H9 (cell line): Measurements from ENCODE around the gene THOC2. TPM values are rescaled to one million over a fixed set of nuclear protein-coding genes. Genes with fewer than 3 reads are reported as not detected.

ENCODE experiments used
- DNase-seq: peaks from one replicate; pipeline ENCODE4 v3.0.0-alpha.2; 2017
- H2AFZ ChIP-seq: one replicate; pipeline ENCODE4 v1.6.1; 2013; ENCODE audit warnings: mild to moderate bottlenecking, low read length, control low read depth, moderate library complexity
- H2AK5ac ChIP-seq: 2 replicates; pipeline ENCODE4 v1.6.1; 2013; ENCODE audit warnings: low read length, control low read depth, mixed read lengths; ENCODE audit not compliant: insufficient read length
- H2BK120ac ChIP-seq: one replicate; pipeline ENCODE4 v1.6.1; 2013; ENCODE audit warnings: low read depth, mild to moderate bottlenecking, low read length, control low read depth, inconsistent platforms; ENCODE audit not compliant: poor library complexity, severe bottlenecking
- H2BK12ac ChIP-seq: 2 replicates; pipeline ENCODE4 v1.6.1; 2013; ENCODE audit warnings: low read length, control low read depth, mixed read lengths, low read depth; ENCODE audit not compliant: insufficient read length
- H2BK15ac ChIP-seq: 2 replicates; pipeline ENCODE4 v1.6.1; 2013; ENCODE audit warnings: low read depth, low read length, control low read depth
- H2BK20ac ChIP-seq: one replicate; pipeline ENCODE4 v1.6.1; 2013; ENCODE audit warnings: low read depth, mild to moderate bottlenecking, low read length, control low read depth, inconsistent platforms; ENCODE audit not compliant: poor library complexity, severe bottlenecking
- H2BK5ac ChIP-seq: 2 replicates; pipeline ENCODE4 v1.6.1; 2013; ENCODE audit warnings: low read length, control low read depth, mixed read lengths; ENCODE audit not compliant: insufficient read length
- H3K14ac ChIP-seq: 2 replicates; pipeline ENCODE4 v1.6.1; 2013; ENCODE audit warnings: low read length, control low read depth; ENCODE audit not compliant: insufficient read depth
- H3K18ac ChIP-seq: 2 replicates; pipeline ENCODE4 v1.6.1; 2013; ENCODE audit warnings: low read depth, mild to moderate bottlenecking, mixed read lengths, low read length, control low read depth; ENCODE audit not compliant: insufficient read length
- H3K23ac ChIP-seq: 2 replicates; pipeline ENCODE4 v1.6.1; 2013; ENCODE audit warnings: low read length, control low read depth, mixed read lengths, low read depth; ENCODE audit not compliant: insufficient read length
- H3K23me2 ChIP-seq: 2 replicates; pipeline ENCODE4 v1.6.1; 2013; ENCODE audit warnings: low read depth, mild to moderate bottlenecking, mixed read lengths, low read length, control low read depth; ENCODE audit not compliant: insufficient read length, poor library complexity, severe bottlenecking
- H3K27ac ChIP-seq: 2 replicates; pipeline ENCODE4 v1.5.1; 2013; ENCODE audit warnings: low read length, control low read depth, mixed read lengths, low read depth; ENCODE audit not compliant: insufficient read length
- H3K27me3 ChIP-seq: 2 replicates; pipeline ENCODE4 v1.6.1; 2013; ENCODE audit warnings: low read length, control low read depth, inconsistent platforms; ENCODE audit not compliant: insufficient read depth
- H3K4ac ChIP-seq: 2 replicates; pipeline ENCODE4 v1.6.1; 2013; ENCODE audit warnings: low read depth, mild to moderate bottlenecking, control low read depth, inconsistent platforms, low read length, moderate library complexity
- H3K4me1 ChIP-seq: 2 replicates; pipeline ENCODE4 v1.6.1; 2013; ENCODE audit warnings: low read length, control low read depth, inconsistent platforms; ENCODE audit not compliant: insufficient read depth
- H3K4me2 ChIP-seq: 2 replicates; pipeline ENCODE4 v1.6.1; 2013; ENCODE audit warnings: low read length, control low read depth, mixed read lengths; ENCODE audit not compliant: insufficient read length, insufficient read depth
- H3K56ac ChIP-seq: 2 replicates; pipeline ENCODE4 v1.6.1; 2013; ENCODE audit warnings: low read depth, mild to moderate bottlenecking, mixed read lengths, low read length, control low read depth; ENCODE audit not compliant: insufficient read length
- H3K79me1 ChIP-seq: 2 replicates; pipeline ENCODE4 v1.6.1; 2013; ENCODE audit warnings: low read depth, mild to moderate bottlenecking, moderate library complexity, low read length, control low read depth, inconsistent platforms; ENCODE audit not compliant: insufficient read depth, poor library complexity, severe bottlenecking
- H3K79me2 ChIP-seq: 2 replicates; pipeline ENCODE4 v1.6.1; 2013; ENCODE audit warnings: low read length, control low read depth, inconsistent platforms; ENCODE audit not compliant: insufficient read depth
- H3K9ac ChIP-seq: 2 replicates; pipeline ENCODE4 v1.6.1; 2013; ENCODE audit warnings: low read length, control low read depth, mixed read lengths; ENCODE audit not compliant: insufficient read length; ENCODE audit errors: extremely low read depth
- H3K9me3 ChIP-seq: one replicate; pipeline ENCODE4 v1.6.1; 2013; ENCODE audit warnings: low read depth, low read length, inconsistent platforms; ENCODE audit not compliant: control insufficient read depth
- H3T11ph ChIP-seq: one replicate; pipeline ENCODE4 v1.6.1; 2013; ENCODE audit warnings: mild to moderate bottlenecking, low read length, control low read depth, inconsistent platforms
- H4K20me1 ChIP-seq: one replicate; pipeline ENCODE4 v1.6.1; 2013; ENCODE audit not compliant: control insufficient read depth, insufficient read length, insufficient read depth
- H4K5ac ChIP-seq: 2 replicates; pipeline ENCODE4 v1.6.1; 2013; ENCODE audit warnings: low read depth, mild to moderate bottlenecking, mixed read lengths, low read length, control low read depth; ENCODE audit not compliant: insufficient read length
- H4K8ac ChIP-seq: replicated peaks from 2 replicates; pipeline ENCODE4 v1.6.1; 2013; ENCODE audit warnings: low read length, control low read depth, mixed read lengths, low read depth; ENCODE audit not compliant: insufficient read length
- H4K91ac ChIP-seq: 2 replicates; pipeline ENCODE4 v1.6.1; 2013; ENCODE audit warnings: low read depth, mild to moderate bottlenecking, moderate library complexity, mixed read lengths, low read length, control low read depth; ENCODE audit not compliant: insufficient read length
- H3K27ac Mint-ChIP-seq, 3 experiments: 2 replicates in 2 of 3; 3 replicates in 1 of 3; pipeline ENCODE4 v1.8.0; 2020 to 2021; ENCODE audit warnings: mixed read lengths in 3 of 3, mild to moderate bottlenecking in 1 of 3, moderate library complexity in 1 of 3
- H3K27me3 Mint-ChIP-seq: 2 replicates; pipeline ENCODE4 v1.8.0; 2021; ENCODE audit warnings: low read depth, mild to moderate bottlenecking, moderate library complexity, mixed read lengths
- H3K36me3 Mint-ChIP-seq, 3 experiments: 2 replicates in 2 of 3; 3 replicates in 1 of 3; pipeline ENCODE4 v1.8.0; 2020 to 2021; ENCODE audit warnings: low read depth in 3 of 3, mixed read lengths in 3 of 3; ENCODE audit not compliant: insufficient read depth in 1 of 3
- H3K4me1 Mint-ChIP-seq, 2 experiments: 2 replicates each; pipeline ENCODE4 v1.8.0; 2020; ENCODE audit warnings: mixed read lengths in 2 of 2
- H3K4me3 Mint-ChIP-seq, 2 experiments: 2 replicates in 1 of 2; 3 replicates in 1 of 2; pipeline ENCODE4 v1.8.0; 2020 to 2021; ENCODE audit warnings: mild to moderate bottlenecking in 2 of 2, mixed read lengths in 2 of 2, moderate library complexity in 1 of 2
- H3K9me3 Mint-ChIP-seq, 2 experiments: 2 replicates in 1 of 2; 3 replicates in 1 of 2; pipeline ENCODE4 v1.8.0; 2020; ENCODE audit warnings: mild to moderate bottlenecking in 2 of 2, mixed read lengths in 2 of 2, moderate library complexity in 1 of 2
- CTCF ChIP-seq: fragments of 200-600 bp; sonication (generic); conservative IDR thresholded peaks from 3 replicates; pipeline ENCODE4 v1.8.0; 2021; ENCODE audit warnings: antibody characterized with exemption, mild to moderate bottlenecking
- WGBS: extraction: QIAGEN DNeasy Blood & Tissue Kit; methylation state at CpG from one replicate; pipeline ENCODE4 v1.1.7; 2013; ENCODE audit warnings: missing lambda C conversion rate, low lambda C conversion rate, mixed read lengths; ENCODE audit not compliant: insufficient read length; ENCODE audit errors: extremely low coverage; 5-methylcytosine and 5-hydroxymethylcytosine counted together
- total RNA-seq: library from RNA; stranded (reverse); gene quantifications from 2 replicates; pipeline ENCODE4 v1.2.1, GENCODE V29; 2021

THOC2 gene
- total RNA-seq, 1 experiment from 2014 or later, result 72.1 TPM

DNA sequence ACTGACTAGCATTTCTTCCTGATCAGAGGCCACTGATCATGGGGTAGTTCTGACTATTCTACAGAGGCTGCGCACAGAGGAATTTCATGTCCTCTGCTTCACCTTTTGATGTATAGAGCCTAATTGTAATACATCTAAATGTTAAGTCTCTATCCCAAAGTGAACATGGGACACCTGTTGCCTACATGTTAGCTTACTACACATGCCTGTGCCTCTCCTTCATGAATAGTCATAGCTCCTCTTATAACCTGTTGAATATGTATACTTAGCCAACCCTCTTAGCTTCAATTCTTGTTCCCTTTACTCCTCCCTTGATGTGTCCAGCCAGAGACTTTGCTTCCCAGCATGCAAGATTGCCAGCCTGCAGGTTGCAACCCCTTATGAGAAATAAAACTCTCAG is 9.6 kb upstream of the THOC2 start:
- Histone ChIP-seq H3K56ac (no peak overlapping the region), H3K27ac (no peak overlapping the region), H3K27me3 (no peaks in the 10 kb centered on the region), H3K23me2 (no peaks in the 10 kb centered on the region), H3K14ac (no peak overlapping the region), H2BK5ac (no peak overlapping the region), H4K20me1 (no peaks in the 10 kb centered on the region), H2BK15ac (no peak overlapping the region), H3K4me1 (no peaks in the 10 kb centered on the region), H2BK20ac (no peak overlapping the region), H3K79me2 (no peaks in the 10 kb centered on the region), H3K9me3 (peaks cover 44% of the 10 kb centered on the region), H3K18ac (no peak overlapping the region), H3T11ph (no peak overlapping the region), H3K23ac (no peak overlapping the region), H2AK5ac (no peak overlapping the region), H4K8ac (no peak overlapping the region), H3K79me1 (no peaks in the 10 kb centered on the region), H2BK12ac (no peak overlapping the region), H2AFZ (no peak overlapping the region), H4K5ac (no peak overlapping the region), H4K91ac (no peak overlapping the region), H2BK120ac (no peak overlapping the region), H3K4ac (no peak overlapping the region), H3K4me2 (no peak overlapping the region), H3K9ac (no peak overlapping the region)
- TF ChIP-seq CTCF, result no peak
- peaks cover 16 to 63% of the 10 kb centered on the region in 2 experiments for H3K9me3 Mint-ChIP-seq
- H3K36me3 Mint-ChIP-seq, result peaks cover 0 to 4% (median 0%) of the 10 kb centered on the region in 3 experiments; a peak in 2 of 7 replicates
- no peak overlapping the region for H3K4me3 Mint-ChIP-seq
- no peak for DNase-seq
- peaks cover 2% of the 10 kb centered on the region; the same call in 1 of the 2 replicates for H3K27me3 Mint-ChIP-seq
- no peak overlapping the region; a peak in 1 of 7 replicates for H3K27ac Mint-ChIP-seq
- 0 out of 4 replicates have a peak, but pooled peaks cover 0 to 2% of the 10 kb centered on the region in 2 experiments for H3K4me1 Mint-ChIP-seq
- WGBS, result no CpG with 5 or more reads among the region's 1 CpG
